K562 (cell line): ENCODE measurements around the gene GOLGA6D. TPM values are rescaled to one million over a fixed set of nuclear protein-coding genes. Genes with fewer than 3 reads are reported as not detected.

Source experiments
- EP400 ChIP-seq: fragments of 450-650 bp; IDR thresholded peaks from 2 replicates; pipeline ENCODE4 v1.6.1; 2017; ENCODE audit warnings: antibody characterized with exemption, mild to moderate bottlenecking, moderate library complexity
- FOXK1 ChIP-seq: sonication (generic); formaldehyde crosslinking; IDR thresholded peaks from 2 replicates; pipeline ENCODE4 v1.8.0; 2022; ENCODE audit warnings: missing genetic modification reagents, mild to moderate bottlenecking, borderline replicate concordance
- FOXP1 ChIP-seq: sonication (generic); formaldehyde crosslinking; IDR thresholded peaks from 2 replicates; pipeline ENCODE4 v1.8.0; 2022; ENCODE audit warnings: mild to moderate bottlenecking, missing genetic modification reagents
- GABPA ChIP-seq: fragments of 200-800 bp; sonication (Bioruptor generic); conservative IDR thresholded peaks from 2 replicates; pipeline ENCODE4 v1.6.1; 2016; ENCODE audit warnings: low read depth, missing genetic modification characterization, missing compliant biosample characterization
- HCFC1 ChIP-seq: IDR thresholded peaks from 2 replicates; pipeline ENCODE4 v1.6.1; 2012; ENCODE audit warnings: low read depth, low read length, improper control_type of control experiment
- KAT7 ChIP-seq: sonication (generic); formaldehyde crosslinking; IDR thresholded peaks from 2 replicates; pipeline ENCODE4 v1.8.0; 2022; ENCODE audit warnings: missing genetic modification reagents, mild to moderate bottlenecking, borderline replicate concordance
- SIN3A ChIP-seq, 2 experiments: fragments of 150-350 bp in 1 of 2; IDR thresholded peaks; 2 replicates each; pipeline ENCODE4 v1.6.1; 2011 to 2016; ENCODE audit warnings: borderline replicate concordance in 2 of 2, low read depth in 2 of 2, low read length in 2 of 2, mild to moderate bottlenecking in 2 of 2, moderate library complexity in 2 of 2; ENCODE audit not compliant: control insufficient read depth in 1 of 2
- SLC30A9 ChIP-seq: fragments of 250-450 bp; sonication (Bioruptor Pico); IDR thresholded peaks from 2 replicates; pipeline ENCODE4 v1.8.0; 2022; ENCODE audit warnings: mild to moderate bottlenecking, moderate library complexity
- SMAD1 ChIP-seq: fragments of 150-350 bp; IDR thresholded peaks from 2 replicates; pipeline ENCODE4 v1.6.1; 2014; ENCODE audit warnings: low read length, low read depth; ENCODE audit not compliant: partially characterized antibody
- SNRNP70 ChIP-seq: fragments of 200-400 bp; formaldehyde crosslinking; optimal IDR thresholded peaks from 2 replicates; pipeline ENCODE3; 2017; ENCODE audit warnings: low read depth, low read length
- SRSF7 ChIP-seq: fragments of 200-400 bp; formaldehyde crosslinking; optimal IDR thresholded peaks from 2 replicates; pipeline ENCODE3; 2017; ENCODE audit warnings: mild to moderate bottlenecking, low read depth, low read length
- TCF7 ChIP-seq: sonication (generic); IDR thresholded peaks from 2 replicates; pipeline ENCODE4 v1.6.1; 2016; ENCODE audit warnings: antibody characterized with exemption, borderline replicate concordance
- ZNF184 ChIP-seq: sonication (generic); formaldehyde crosslinking; IDR thresholded peaks from 2 replicates; pipeline ENCODE4 v1.5.0; 2020; ENCODE audit warnings: missing genetic modification reagents
- ZNF224 ChIP-seq: sonication (generic); formaldehyde crosslinking; IDR thresholded peaks from 2 replicates; pipeline ENCODE4 v1.8.0; 2022; ENCODE audit warnings: mild to moderate bottlenecking, missing genetic modification reagents
- ZNF589 ChIP-seq: fragments of 200-800 bp; sonication (Bioruptor generic); IDR thresholded peaks from 2 replicates; pipeline ENCODE4 v1.6.1; 2016; ENCODE audit warnings: low read depth, missing genetic modification characterization, missing compliant biosample characterization
- ZNF668 ChIP-seq: fragments of 250-450 bp; sonication (Bioruptor Pico); IDR thresholded peaks from 2 replicates; pipeline ENCODE4 v1.8.0; 2022; ENCODE audit warnings: mild to moderate bottlenecking, inconsistent platforms
- ZNF764 ChIP-seq: fragments of 250-450 bp; sonication (Bioruptor Pico); IDR thresholded peaks from 2 replicates; pipeline ENCODE4 v1.4.0; 2020; ENCODE audit warnings: low read depth, mild to moderate bottlenecking, moderate library complexity
- polyA plus RNA-seq, 8 experiments: library from polyadenylated mRNA; depleted of rRNA in 4 of 8; stranded (reverse) in 5 of 8; unstranded in 3 of 8; fragments of >200 nt; fragmentation: Nextera tagmentation in 2 of 8; fragmentation: Illumina TruSeq in 1 of 8; extraction: Ambion mirVana in 2 of 8; extraction: Trizol in 1 of 8; gene quantifications; 2 replicates each; pipeline versions ENCODE4 v1.2.1 to v1.2.3, GENCODE V29; 2011 to 2014; ENCODE audit warnings: inconsistent platforms in 1 of 8, missing spikeins in 1 of 8
- total RNA-seq, 7 experiments: library from RNA; depleted of rRNA in 6 of 7; stranded (reverse); fragments of >200 nt in 6 of 7; fragmentation: Illumina TruSeq in 2 of 7; extraction: Trizol in 2 of 7; gene quantifications; 2 replicates each; pipeline versions ENCODE4 v1.2.1 to v1.2.3, GENCODE V29; 2011 to 2021; ENCODE audit warnings: low replicate concordance in 1 of 7
- TF ChIP-seq, protein P1 (sequence below): fragments of 450-650 bp; IDR thresholded peaks from 2 replicates; pipeline ENCODE4 v1.6.1; 2017; ENCODE audit warnings: antibody characterized with exemption, mild to moderate bottlenecking
- TF ChIP-seq, protein P2 (sequence below): sonication (generic); formaldehyde crosslinking; IDR thresholded peaks from 2 replicates; pipeline ENCODE4 v1.8.0; 2023; ENCODE audit warnings: missing genetic modification reagents, mild to moderate bottlenecking, borderline replicate concordance

Gene GOLGA6D
- total and polyA plus RNA-seq, 9 of the 15 experiments (the other 6 are each of a cell fraction or from before 2014, with no cell fraction given) = not detected

GRCh38 chr15:75335705-75336355 lies 53.2 kb downstream of the GOLGA6D start, which contains the start of gene COMMD4 (continued):
- TF ChIP-seq SNRNP70 = no peak
- no peak for TF ChIP-seq ZNF184 (CRISPR knock-in tag)
- no peak for TF ChIP-seq ZNF224 (CRISPR knock-in tag)
- no peak for TF ChIP-seq SLC30A9 (CRISPR knock-in tag)
- peak; percentile 42 for TF ChIP-seq SMAD1
- 0 out of 2 replicates have a peak, but pooled peaks have one; percentile 24 for TF ChIP-seq FOXP1
- peak; percentile 87 for TF ChIP-seq EP400
- no peak for TF ChIP-seq FOXK1 (CRISPR knock-in tag)
- TF ChIP-seq ZNF764 = no peak
- 0 out of 2 replicates have a peak, but pooled peaks have one; percentile 51 for TF ChIP-seq KAT7 (CRISPR knock-in tag)
- peak; percentile 98 to 99 for TF ChIP-seq SIN3A (IDR thresholded peaks at IDR 0.05; ENCODE audit: borderline replicate concordance in 2 of 2, control insufficient read depth in 1 of 2, low read depth in 2 of 2, low read length in 2 of 2)
- TF ChIP-seq, protein P1, sequence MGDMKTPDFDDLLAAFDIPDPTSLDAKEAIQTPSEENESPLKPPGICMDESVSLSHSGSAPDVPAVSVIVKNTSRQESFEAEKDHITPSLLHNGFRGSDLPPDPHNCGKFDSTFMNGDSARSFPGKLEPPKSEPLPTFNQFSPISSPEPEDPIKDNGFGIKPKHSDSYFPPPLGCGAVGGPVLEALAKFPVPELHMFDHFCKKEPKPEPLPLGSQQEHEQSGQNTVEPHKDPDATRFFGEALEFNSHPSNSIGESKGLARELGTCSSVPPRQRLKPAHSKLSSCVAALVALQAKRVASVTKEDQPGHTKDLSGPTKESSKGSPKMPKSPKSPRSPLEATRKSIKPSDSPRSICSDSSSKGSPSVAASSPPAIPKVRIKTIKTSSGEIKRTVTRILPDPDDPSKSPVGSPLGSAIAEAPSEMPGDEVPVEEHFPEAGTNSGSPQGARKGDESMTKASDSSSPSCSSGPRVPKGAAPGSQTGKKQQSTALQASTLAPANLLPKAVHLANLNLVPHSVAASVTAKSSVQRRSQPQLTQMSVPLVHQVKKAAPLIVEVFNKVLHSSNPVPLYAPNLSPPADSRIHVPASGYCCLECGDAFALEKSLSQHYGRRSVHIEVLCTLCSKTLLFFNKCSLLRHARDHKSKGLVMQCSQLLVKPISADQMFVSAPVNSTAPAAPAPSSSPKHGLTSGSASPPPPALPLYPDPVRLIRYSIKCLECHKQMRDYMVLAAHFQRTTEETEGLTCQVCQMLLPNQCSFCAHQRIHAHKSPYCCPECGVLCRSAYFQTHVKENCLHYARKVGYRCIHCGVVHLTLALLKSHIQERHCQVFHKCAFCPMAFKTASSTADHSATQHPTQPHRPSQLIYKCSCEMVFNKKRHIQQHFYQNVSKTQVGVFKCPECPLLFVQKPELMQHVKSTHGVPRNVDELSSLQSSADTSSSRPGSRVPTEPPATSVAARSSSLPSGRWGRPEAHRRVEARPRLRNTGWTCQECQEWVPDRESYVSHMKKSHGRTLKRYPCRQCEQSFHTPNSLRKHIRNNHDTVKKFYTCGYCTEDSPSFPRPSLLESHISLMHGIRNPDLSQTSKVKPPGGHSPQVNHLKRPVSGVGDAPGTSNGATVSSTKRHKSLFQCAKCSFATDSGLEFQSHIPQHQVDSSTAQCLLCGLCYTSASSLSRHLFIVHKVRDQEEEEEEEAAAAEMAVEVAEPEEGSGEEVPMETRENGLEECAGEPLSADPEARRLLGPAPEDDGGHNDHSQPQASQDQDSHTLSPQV = peak; percentile 53; the same call in 1 of the 2 replicates
- TF ChIP-seq ZNF668 (CRISPR knock-in tag) = no peak
- peak; percentile 88 for TF ChIP-seq GABPA (tag)
- 0 out of 2 replicates have a peak, but pooled peaks have one; percentile 32 for TF ChIP-seq ZNF589 (CRISPR knock-in tag)
- TF ChIP-seq SRSF7 = no peak
- TF ChIP-seq HCFC1 = peak; percentile 74
- TF ChIP-seq, protein P2, sequence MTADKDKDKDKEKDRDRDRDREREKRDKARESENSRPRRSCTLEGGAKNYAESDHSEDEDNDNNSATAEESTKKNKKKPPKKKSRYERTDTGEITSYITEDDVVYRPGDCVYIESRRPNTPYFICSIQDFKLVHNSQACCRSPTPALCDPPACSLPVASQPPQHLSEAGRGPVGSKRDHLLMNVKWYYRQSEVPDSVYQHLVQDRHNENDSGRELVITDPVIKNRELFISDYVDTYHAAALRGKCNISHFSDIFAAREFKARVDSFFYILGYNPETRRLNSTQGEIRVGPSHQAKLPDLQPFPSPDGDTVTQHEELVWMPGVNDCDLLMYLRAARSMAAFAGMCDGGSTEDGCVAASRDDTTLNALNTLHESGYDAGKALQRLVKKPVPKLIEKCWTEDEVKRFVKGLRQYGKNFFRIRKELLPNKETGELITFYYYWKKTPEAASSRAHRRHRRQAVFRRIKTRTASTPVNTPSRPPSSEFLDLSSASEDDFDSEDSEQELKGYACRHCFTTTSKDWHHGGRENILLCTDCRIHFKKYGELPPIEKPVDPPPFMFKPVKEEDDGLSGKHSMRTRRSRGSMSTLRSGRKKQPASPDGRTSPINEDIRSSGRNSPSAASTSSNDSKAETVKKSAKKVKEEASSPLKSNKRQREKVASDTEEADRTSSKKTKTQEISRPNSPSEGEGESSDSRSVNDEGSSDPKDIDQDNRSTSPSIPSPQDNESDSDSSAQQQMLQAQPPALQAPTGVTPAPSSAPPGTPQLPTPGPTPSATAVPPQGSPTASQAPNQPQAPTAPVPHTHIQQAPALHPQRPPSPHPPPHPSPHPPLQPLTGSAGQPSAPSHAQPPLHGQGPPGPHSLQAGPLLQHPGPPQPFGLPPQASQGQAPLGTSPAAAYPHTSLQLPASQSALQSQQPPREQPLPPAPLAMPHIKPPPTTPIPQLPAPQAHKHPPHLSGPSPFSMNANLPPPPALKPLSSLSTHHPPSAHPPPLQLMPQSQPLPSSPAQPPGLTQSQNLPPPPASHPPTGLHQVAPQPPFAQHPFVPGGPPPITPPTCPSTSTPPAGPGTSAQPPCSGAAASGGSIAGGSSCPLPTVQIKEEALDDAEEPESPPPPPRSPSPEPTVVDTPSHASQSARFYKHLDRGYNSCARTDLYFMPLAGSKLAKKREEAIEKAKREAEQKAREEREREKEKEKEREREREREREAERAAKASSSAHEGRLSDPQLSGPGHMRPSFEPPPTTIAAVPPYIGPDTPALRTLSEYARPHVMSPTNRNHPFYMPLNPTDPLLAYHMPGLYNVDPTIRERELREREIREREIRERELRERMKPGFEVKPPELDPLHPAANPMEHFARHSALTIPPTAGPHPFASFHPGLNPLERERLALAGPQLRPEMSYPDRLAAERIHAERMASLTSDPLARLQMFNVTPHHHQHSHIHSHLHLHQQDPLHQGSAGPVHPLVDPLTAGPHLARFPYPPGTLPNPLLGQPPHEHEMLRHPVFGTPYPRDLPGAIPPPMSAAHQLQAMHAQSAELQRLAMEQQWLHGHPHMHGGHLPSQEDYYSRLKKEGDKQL (CRISPR knock-in tag) = no peak
- peak; percentile 44; the same call in 1 of the 2 replicates for TF ChIP-seq TCF7
